Measurements from ENCODE around the gene CTXN3.

DNA sequence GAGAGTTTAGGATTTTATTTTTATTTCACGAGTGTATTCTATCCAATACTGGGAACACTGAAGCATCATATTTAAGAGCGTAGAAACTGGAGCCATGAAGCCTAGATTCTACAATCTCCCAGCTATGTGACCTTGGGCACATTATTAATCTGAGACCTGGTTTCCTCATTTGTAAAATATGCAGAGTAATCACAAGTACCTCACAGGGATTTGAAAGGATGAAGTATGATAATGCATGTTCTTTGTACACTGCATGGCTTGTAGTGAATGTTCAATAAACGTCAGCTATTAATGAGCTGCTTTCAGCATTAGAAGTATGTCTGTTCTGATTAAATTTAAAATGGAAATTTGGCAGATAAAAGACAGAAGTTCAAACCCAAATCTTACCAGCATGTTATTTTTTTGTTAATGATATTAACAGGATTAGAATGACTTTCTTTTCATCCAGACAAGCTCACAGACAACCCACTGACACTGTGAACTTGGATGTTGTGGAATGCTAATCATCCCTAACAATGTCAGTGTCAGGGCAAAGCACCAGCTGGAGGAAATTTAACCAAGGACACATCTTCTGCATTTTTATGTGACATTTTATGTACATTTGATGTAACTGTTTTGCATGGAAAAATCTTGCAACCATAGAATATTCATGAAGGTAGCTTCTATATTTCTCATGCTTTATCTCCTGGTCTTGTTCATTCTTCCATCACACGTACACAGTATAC is 27.1 kb upstream of the CTXN3 start:
- TF ChIP-seq CTCF (IDR thresholded peaks at IDR 0.05) (no peak), POLR2A (IDR thresholded peaks at IDR 0.05) (no peak), EP300 (IDR thresholded peaks at IDR 0.05) (no peak)
